DMS53 treated with DMSO at 0.1 percent for 48 hours (cell line): ENCODE results near the gene ELMO1.

Source experiments
- DNase-seq: peaks from one replicate; lab custom pipeline; 2025; ENCODE audit not compliant: unreplicated experiment; lab: John Stamatoyannopoulos, UW

ELMO1 gene

GRCh38 chr7:37039131-37039749 lies 409.4 kb downstream of the ELMO1 start:
- no peak for DNase-seq

- no peak for DNase-seq
Measured at GRCh38 chr7:37038706-37039105, 410.0 kb downstream of the ELMO1 start.

- no peak for DNase-seq
Measured at GRCh38 chr7:37037286-37037685, 411.4 kb downstream of the ELMO1 start.

- no peak for DNase-seq
Measured at GRCh38 chr7:37035631-37036030, 413.0 kb downstream of the ELMO1 start.

GRCh38 chr7:37033141-37033540 lies 415.5 kb downstream of the ELMO1 start:
- no peak for DNase-seq

- no peak for DNase-seq
Measured at GRCh38 chr7:37032258-37032601, 416.4 kb downstream of the ELMO1 start.

- DNase-seq = peak; percentile 98
Measured at GRCh38 chr7:37031571-37032257, 416.9 kb downstream of the ELMO1 start.

- no peak for DNase-seq
Measured at GRCh38 chr7:37028909-37029440, 419.7 kb downstream of the ELMO1 start.

- no peak for DNase-seq
Measured at GRCh38 chr7:37027557-37028341, 420.9 kb downstream of the ELMO1 start.

GRCh38 chr7:37027104-37027503 lies 421.6 kb downstream of the ELMO1 start:
- no peak for DNase-seq

- no peak for DNase-seq
Measured at GRCh38 chr7:37018954-37019353, 429.7 kb downstream of the ELMO1 start.

- peak; percentile 76 for DNase-seq
Measured at GRCh38 chr7:37016064-37016878, 432.4 kb downstream of the ELMO1 start.

- DNase-seq = no peak
Measured at GRCh38 chr7:37015353-37016034, 433.2 kb downstream of the ELMO1 start.

GRCh38 chr7:37013771-37014170 lies 434.9 kb downstream of the ELMO1 start:
- DNase-seq = no peak

- DNase-seq = no peak
Measured at GRCh38 chr7:37011151-37011890, 437.3 kb downstream of the ELMO1 start.

GRCh38 chr7:37009125-37009675 lies 439.5 kb downstream of the ELMO1 start:
- no peak for DNase-seq

- no peak for DNase-seq
Measured at GRCh38 chr7:37007691-37008090, 441.0 kb downstream of the ELMO1 start.

- DNase-seq = no peak
Measured at GRCh38 chr7:37007268-37007667, 441.4 kb downstream of the ELMO1 start.

GRCh38 chr7:37006764-37007163 lies 441.9 kb downstream of the ELMO1 start:
- DNase-seq = no peak

GRCh38 chr7:37000511-37000910 lies 448.2 kb downstream of the ELMO1 start:
- DNase-seq = no peak
